ENCODE results near the gene MAPK1. TPM values are rescaled to one million over a fixed set of nuclear protein-coding genes. Genes with fewer than 3 reads are reported as not detected.
A peak's percentile ranks its signal among the peaks of the same experiment; 100 is the strongest.

Gene MAPK1
- total and polyA plus RNA-seq, 9 of the 15 experiments (the other 6 are each of a cell fraction or from before 2014, with no cell fraction given) = 46.3 to 575 (median 283) TPM

DNA sequence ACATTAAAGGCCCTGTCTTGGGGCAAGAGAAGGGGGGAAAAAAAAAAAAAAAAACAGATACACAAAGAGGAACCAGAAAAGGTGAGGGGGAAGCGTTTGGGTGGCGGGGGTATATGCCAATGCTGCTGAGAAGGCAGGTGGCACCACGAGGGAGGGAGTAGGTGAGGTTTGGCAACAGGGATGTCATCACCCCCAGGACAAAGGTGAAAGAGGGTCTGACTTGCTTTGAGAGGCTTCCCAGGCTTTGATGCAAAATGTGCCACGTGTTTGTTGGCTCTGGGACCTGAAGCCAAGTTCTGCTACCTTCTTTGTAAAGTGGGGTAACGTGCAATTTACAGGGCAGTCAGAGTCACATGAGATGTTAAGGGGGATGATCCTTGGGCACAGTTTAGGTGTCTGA, 135.9 kb downstream of the MAPK1 start (continued):
- peak; percentile 29 for TF ChIP-seq CHD4 (IDR thresholded peaks at IDR 0.05; ENCODE audit: insufficient read depth, insufficient replicate concordance, low read depth, low read length, poor library complexity, severe bottlenecking)
- TF ChIP-seq EZH2 (IDR thresholded peaks at IDR 0.05; ENCODE audit: borderline replicate concordance, low read depth, low read length) = peak; percentile 71; the same call in 1 of the 2 replicates
- TF ChIP-seq ZNF197 (CRISPR knock-in tag; IDR thresholded peaks at IDR 0.05; ENCODE audit: low read depth) = no peak
- TF ChIP-seq SMAD1 (IDR thresholded peaks at IDR 0.05; ENCODE audit: low read depth, low read length, partially characterized antibody) = no peak

GRCh38 chr22:21730535-21731308, 136.7 kb downstream of the MAPK1 start:
- POLR2A ChIA-PET = interaction anchor here (0.5 to 5.3 kb wide), 13 partner anchors 12 to 272 kb away, joined by 3 to 53 read pairs (median 4); no protein-coding TSS in a partner anchor
- intact Hi-C loops (cut with micrococcal nuclease) (no loop called here), in situ Hi-C loops (cut with MboI) (no loop called here)
- ATAC-seq (no peak), DNase-seq (ENCODE audit: extremely low read depth in 1 of 4, low spot score in 3 of 4) (peak; percentile 33 to 65 (median 47)), FAIRE-seq (no peak)
- peak overlapping the region in 1 of 2 experiments; percentile 29; a peak in 1 of 4 replicates for H3K9ac ChIP-seq (ENCODE audit: insufficient read depth in 1 of 2, low read depth in 2 of 2, low read length in 2 of 2)
- no peak overlapping the region for H3K27ac ChIP-seq (ENCODE audit: extremely low read depth, low read depth, low read length)
- H3K4me2 ChIP-seq (ENCODE audit: insufficient read depth, low read length) = no peak overlapping the region
- CTCF ChIA-PET (ENCODE audit: low intra/inter-chr PET ratio) = no interaction called here
- peaks cover 57 to 79% of the 10 kb centered on the region in 2 experiments for H3K27me3 ChIP-seq (ENCODE audit: control insufficient read depth in 2 of 2, insufficient read depth in 2 of 2, low read length in 2 of 2)
- no peaks in the 10 kb centered on the region for H3K79me2 ChIP-seq (ENCODE audit: control insufficient read depth, insufficient read depth, low read length)
- H3K4me1 ChIP-seq (replicated peaks in 1 of 2; ENCODE audit: control insufficient read depth in 2 of 2, insufficient read depth in 2 of 2, low read length in 2 of 2) = peaks cover 9 to 21% of the 10 kb centered on the region in 2 experiments
- H2AFZ ChIP-seq (ENCODE audit: low read depth, low read length) = no peak overlapping the region
- no peaks in the 10 kb centered on the region for H3K36me3 ChIP-seq (ENCODE audit: control insufficient read depth, insufficient read depth, low read length)
- no TSS peak for BruUV-seq (replicated peaks)
- H3K9me1 ChIP-seq (ENCODE audit: control insufficient read depth, insufficient read depth, low read length) = no peaks in the 10 kb centered on the region
- H4K20me1 ChIP-seq (replicated peaks; ENCODE audit: control insufficient read depth, insufficient read depth, low read length) = peaks cover 38% of the 10 kb centered on the region
- H3K9me3 ChIP-seq (replicated peaks; ENCODE audit: control insufficient read depth, insufficient read depth, low read depth, low read length) = no peaks in the 10 kb centered on the region
- 8% methylated on average over 9 of the region's 9 CpGs for WGBS (ENCODE audit: insufficient coverage, low coverage, missing lambda C conversion rate)
- no peak overlapping the region for H3K4me3 ChIP-seq
- TF ChIP-seq SETDB1 (IDR thresholded peaks at IDR 0.05; ENCODE audit: low read length) = peak; percentile 95
- TF ChIP-seq, protein P1, sequence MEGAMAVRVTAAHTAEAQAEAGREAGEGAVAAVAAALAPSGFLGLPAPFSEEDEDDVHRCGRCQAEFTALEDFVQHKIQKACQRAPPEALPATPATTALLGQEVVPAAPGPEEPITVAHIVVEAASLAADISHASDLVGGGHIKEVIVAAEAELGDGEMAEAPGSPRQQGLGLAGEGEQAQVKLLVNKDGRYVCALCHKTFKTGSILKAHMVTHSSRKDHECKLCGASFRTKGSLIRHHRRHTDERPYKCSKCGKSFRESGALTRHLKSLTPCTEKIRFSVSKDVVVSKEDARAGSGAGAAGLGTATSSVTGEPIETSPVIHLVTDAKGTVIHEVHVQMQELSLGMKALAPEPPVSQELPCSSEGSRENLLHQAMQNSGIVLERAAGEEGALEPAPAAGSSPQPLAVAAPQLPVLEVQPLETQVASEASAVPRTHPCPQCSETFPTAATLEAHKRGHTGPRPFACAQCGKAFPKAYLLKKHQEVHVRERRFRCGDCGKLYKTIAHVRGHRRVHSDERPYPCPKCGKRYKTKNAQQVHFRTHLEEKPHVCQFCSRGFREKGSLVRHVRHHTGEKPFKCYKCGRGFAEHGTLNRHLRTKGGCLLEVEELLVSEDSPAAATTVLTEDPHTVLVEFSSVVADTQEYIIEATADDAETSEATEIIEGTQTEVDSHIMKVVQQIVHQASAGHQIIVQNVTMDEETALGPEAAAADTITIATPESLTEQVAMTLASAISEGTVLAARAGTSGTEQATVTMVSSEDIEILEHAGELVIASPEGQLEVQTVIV (CRISPR knock-in tag; IDR thresholded peaks at IDR 0.05; ENCODE audit: borderline replicate concordance) = no peak
- 0 out of 2 replicates have a peak, but pooled peaks have one; percentile 8 for TF ChIP-seq SMC3 (conservative IDR thresholded peaks at IDR 0.05; ENCODE audit: insufficient read depth, low read depth, low read length)
- peak; percentile 24 for TF ChIP-seq KDM5B (IDR thresholded peaks at IDR 0.05; ENCODE audit: insufficient replicate concordance, low read depth, low read length)
- peak; percentile 18 for TF ChIP-seq CBX8 (IDR thresholded peaks at IDR 0.05; ENCODE audit: borderline replicate concordance, extremely low read depth, low read depth, low read length, poor library complexity, severe bottlenecking)
- TF ChIP-seq ZNF384 (IDR thresholded peaks at IDR 0.05; ENCODE audit: low read depth, low read length) = peak; percentile 49; the same call in 1 of the 2 replicates
- no peak for TF ChIP-seq ILK (tag; IDR thresholded peaks at IDR 0.05; ENCODE audit: borderline replicate concordance, low read depth)
- TF ChIP-seq, protein P2, sequence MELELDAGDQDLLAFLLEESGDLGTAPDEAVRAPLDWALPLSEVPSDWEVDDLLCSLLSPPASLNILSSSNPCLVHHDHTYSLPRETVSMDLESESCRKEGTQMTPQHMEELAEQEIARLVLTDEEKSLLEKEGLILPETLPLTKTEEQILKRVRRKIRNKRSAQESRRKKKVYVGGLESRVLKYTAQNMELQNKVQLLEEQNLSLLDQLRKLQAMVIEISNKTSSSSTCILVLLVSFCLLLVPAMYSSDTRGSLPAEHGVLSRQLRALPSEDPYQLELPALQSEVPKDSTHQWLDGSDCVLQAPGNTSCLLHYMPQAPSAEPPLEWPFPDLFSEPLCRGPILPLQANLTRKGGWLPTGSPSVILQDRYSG (tag; conservative IDR thresholded peaks at IDR 0.05; ENCODE audit: low read depth) = no peak
- no peak for TF ChIP-seq TAF1 (IDR thresholded peaks at IDR 0.05; ENCODE audit: control insufficient read depth, extremely low read depth, insufficient read depth, low read length, severe bottlenecking)
